Stimulated activated CD8-positive, alpha-beta memory T cell treated with anti-CD3 and anti-CD28 coated beads, Interleukin-15, amount 100 ng/mL, for 24 hours (primary cell): Measurements from ENCODE around the gene KCNH4.
"Not testable (repeated sequence)": the region's sequence is repeated elsewhere in the genome, so short reads cannot be mapped to it uniquely, and the experiment has no call there.

Experiments used
- DNase-seq: peaks from one replicate; pipeline ENCODE4 v3.0.0-alpha.2; 2020; ENCODE audit warnings: low read depth

Gene KCNH4

DNA sequence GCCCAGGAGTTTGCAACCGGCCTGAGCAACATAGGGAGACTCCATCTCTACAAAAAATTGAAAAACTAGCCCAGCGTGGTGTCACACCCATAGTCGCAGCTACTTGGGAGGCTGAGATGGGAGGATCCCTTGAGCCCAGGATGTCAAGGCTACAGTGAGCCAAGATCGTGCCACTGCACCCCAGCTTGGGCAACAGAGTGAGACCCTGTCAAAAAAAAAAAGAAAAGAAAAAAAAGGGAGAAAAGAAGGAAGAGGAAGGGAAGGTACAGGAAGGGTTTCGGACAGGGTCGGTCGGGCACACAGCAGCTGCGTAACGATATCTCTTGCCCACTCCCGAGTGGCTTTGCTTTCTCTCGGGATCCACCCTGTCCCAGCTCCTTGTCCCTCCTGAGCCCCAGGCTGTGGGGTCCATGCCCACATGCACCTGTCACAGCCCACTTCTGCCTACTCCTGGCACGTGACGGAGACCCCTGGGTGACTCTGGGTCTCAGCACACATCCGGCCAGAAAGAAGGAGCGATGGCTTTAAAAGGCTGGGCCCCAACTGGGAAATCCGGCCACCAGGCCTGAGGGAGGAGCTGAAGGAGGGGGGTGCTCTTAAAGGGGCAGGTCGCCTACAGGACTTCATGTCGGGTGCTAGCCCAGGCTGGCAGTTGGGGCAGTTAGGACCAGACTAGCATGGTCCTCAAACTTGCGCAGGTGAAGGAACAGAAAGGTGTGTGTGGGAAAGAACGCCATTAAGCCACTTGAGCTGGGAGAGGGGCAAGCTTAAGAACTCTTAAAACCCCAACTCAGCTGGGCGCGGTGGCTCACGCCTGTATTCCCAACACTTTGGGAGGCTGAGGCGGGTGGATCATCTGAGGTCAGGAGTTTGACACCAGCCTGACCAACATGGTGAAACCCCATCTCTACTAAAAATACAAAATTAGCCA lies 13.3 kb upstream of the KCNH4 start, which contains the start of gene GHDC:
TSS of gene GHDC (minus strand) at position 526 of the 931 bp plus-strand sequence. CDS start 913 bp downstream, outside the sequence.
- DNase-seq, result peak; percentile 52

DNA sequence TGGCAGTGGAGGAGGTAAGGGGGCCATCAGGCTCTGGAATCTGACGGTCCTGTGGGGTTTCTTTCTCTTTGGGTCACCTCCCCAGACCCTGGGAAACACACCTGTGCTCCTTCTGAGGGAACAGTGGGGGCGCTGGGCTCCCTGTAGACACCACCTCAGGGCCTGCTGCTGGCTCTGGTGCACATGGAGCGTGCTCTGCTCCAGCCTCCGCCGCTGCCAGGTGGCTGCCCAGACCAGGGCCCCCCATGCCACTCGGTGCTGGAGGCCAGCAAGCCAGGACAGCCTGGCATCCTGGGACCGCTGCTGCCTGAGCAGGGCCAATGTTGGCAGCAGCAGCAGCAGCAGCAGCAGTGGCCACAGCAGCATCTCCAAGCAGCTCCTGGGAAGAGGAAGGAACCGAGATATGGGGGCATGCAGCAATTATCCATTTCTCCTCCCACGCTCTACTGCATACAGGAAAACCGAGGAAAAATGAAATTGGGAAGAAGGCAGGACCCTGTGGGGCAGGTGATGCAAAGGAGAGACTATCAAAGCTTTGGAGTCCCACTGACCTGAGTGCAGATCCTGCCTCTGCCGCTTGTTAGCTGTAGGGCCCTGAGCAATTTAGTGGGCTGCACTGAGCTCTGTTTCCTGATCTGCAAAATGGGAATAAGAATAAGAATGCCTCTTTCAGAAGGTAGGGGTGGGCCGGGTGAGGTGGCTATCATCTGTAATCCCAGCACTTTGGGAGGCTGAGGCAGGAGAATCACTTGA lies 12.4 kb upstream of the KCNH4 start:
- no peak for DNase-seq

GRCh38 chr17:42192189-42193126 lies 11.5 kb upstream of the KCNH4 start:
- no peak for DNase-seq

DNA sequence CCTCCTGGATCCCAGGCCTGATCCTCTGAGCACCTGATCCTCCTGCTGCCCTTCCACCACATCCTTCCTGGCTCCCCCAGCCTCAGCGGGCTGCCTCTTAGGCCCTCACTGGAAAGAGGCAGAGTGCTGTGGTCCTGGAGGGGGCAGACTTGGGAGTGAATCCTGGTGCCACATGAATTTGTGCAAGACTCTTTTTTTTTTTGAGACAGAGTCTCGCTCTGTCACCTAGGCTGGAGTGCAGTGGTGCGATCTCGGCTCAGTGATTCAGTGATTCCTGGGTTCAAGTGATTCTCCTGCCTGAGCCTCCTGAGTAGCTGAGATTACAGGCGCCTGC lies 10.3 kb upstream of the KCNH4 start:
- no peak for DNase-seq

- DNase-seq, result no peak
These were observed 9.7 kb upstream of the KCNH4 start for GRCh38 chr17:42190491-42191274.

GRCh38 chr17:42189651-42189965 lies 8.7 kb upstream of the KCNH4 start:
- no peak for DNase-seq

DNA sequence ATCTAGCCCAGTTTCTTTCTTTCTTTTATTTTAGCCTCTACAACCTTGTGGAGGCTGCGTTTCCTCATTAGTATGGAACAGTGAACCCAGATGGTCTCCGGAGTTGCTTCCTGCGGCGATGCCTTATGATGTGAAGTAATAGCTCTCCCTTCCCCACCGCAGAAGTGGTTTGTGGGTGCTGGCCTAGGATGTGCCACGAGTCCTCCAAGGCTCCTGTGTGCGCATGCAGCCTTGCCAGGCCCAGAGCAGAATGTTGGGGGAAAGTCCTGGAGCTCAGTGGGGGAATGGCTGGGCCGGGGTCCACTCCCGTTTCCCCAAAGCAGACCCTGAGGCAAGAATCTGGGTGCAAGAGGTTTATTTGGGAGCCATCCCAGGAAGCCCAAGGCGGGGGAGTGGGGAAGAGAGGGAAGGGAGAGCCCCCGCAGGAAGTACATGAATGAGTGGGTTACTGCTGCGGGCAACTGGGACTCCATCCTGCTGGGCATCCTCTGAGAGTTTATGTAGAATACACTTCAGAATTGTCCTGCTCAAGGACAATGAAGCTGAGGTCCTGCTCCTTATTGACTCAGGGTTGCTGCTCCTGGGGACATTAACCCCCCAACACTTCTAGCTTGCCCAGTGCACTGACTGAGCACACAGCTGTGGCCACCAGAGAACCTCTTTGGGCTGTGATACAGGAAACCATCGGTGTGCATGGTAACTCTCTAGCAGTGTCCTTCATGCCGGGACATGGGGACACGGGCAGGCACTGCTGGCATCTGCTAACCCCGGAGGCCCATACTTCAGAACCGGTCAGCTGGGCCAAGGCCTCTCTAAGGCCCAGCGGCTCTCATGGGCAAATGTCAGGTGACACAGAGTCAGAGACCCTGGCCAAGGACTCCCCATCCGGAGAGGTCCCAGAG lies 8.1 kb upstream of the KCNH4 start:
- DNase-seq, result no peak

DNA sequence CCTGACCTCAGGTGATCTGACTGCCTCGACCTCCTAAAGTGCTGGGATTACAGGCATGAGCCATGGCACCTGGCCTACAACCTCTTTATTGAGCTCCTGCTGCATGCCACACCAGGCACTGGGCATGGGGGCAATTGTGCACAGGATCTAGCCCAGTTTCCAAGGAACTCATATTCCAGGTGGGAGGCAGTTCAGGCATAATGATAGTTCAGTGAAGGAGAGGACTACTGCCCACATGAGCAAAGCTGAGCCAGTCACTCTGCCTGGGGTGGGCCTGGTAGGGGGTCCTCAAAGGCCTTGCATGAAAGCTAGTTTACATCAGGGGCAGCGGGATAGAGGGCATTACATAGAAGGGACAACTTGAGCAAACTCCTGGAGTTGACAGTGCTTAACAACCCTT lies 6.9 kb upstream of the KCNH4 start:
- DNase-seq, result no peak

DNA sequence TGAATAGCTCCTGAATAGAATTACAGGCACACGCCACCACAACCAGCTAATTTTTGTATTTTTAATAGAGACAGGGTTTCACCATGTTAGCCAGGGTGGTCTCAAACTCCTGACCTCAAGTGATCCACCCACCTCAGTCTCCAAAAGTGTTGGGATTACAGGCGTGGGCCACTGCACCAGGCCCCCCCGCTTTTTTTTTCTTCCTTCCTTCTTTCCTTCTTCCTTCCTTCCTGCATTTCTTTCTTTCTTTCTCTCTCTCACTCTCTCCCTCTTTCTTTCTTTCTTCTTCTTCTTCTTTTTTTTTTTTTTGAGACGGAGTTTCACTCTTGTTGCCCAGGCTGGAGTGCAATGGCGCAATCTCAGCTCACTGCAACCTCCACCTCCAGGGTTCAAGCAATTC lies 5.2 kb upstream of the KCNH4 start:
- DNase-seq, result not testable (repeated sequence)

DNA sequence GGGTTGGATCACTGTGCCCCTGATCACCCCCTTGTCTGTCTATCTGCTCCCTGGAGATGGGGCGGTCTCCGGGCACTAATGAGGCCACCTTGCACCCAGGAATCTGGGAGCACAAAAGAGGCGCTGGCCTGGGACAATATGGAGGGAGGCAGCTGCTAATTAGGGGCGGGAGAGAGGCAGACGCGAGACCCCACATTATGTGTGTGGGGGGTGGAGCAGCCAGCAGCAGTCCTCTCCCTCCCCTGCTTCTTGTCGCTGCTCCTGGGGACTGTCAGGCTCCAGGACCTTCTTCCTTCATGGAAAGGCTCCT lies 4.6 kb upstream of the KCNH4 start:
- DNase-seq, result no peak

- DNase-seq, result no peak
These were observed 4.0 kb upstream of the KCNH4 start, which contains the start of gene HCRT for GRCh38 chr17:42184713-42185620. TSS of gene HCRT (minus strand) at chr17:42185452. CDS start at chr17:42185365, 87 bp downstream.

- peak; percentile 65 for DNase-seq
These were observed 3.1 kb upstream of the KCNH4 start for GRCh38 chr17:42183741-42184711.

- DNase-seq, result no peak
These were observed 2.2 kb upstream of the KCNH4 start for GRCh38 chr17:42182927-42183734.

- no peak for DNase-seq
These were observed 887 bp upstream of the KCNH4 start for GRCh38 chr17:42181851-42182207.

DNA sequence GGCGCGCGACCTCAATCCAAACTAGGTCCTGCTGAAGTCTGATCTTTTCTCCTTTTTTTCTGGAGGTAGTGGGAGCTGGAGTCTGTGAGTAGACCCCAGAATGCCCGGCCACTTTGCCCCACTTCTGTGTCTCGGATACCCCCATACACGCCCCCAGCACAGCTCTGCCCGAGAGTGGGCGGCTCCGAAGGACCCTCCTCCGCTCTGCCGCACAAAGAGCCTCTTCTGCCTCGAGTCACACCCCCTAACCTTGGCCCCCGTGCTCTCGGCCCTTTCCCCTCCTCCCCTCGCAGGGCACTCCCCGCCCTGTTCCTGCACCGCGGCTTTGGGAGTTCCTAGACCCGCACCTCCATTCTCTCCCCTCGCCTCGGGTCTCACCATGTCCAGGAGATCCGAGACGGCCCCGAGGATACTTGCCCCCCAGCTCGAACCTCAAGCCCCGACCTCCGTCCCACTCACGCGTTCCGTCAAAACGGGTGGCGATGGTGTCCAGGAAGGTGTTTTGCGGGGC lies 476 bp downstream of the KCNH4 start:
- DNase-seq, result no peak

- no peak for DNase-seq
These were observed 981 bp downstream of the KCNH4 start for GRCh38 chr17:42179911-42180410.

DNA sequence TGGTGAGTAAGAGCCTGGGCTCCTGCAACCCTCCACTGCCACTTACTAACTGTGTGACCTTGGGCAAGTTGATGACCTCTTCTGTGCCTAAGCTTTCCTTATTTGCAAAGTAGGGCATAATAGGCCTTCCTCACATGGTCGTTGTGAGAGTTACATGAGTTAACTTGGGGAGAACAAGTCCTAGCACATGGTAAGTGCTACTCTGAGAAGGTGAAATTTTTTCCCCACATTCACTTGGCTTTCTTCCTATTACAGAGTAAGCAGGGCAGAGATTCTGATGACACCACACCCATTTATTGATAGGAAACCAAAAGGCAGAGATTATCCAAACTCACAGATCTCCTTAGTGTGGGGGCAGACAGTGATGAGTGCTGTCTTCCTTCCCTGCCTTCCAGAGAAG lies 1.6 kb downstream of the KCNH4 start:
- DNase-seq, result no peak
